HG03066 (cell line): ENCODE results near the gene KLK14.

ENCODE experiments used
- ATAC-seq: cut with Tn5 transposase; IDR thresholded peaks from one replicate; pipeline ENCODE4 v1.9.1; 2021; ENCODE audit warnings: low read depth; ENCODE audit not compliant: unreplicated experiment

The KLK14 gene, protein sequence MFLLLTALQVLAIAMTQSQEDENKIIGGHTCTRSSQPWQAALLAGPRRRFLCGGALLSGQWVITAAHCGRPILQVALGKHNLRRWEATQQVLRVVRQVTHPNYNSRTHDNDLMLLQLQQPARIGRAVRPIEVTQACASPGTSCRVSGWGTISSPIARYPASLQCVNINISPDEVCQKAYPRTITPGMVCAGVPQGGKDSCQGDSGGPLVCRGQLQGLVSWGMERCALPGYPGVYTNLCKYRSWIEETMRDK

DNA sequence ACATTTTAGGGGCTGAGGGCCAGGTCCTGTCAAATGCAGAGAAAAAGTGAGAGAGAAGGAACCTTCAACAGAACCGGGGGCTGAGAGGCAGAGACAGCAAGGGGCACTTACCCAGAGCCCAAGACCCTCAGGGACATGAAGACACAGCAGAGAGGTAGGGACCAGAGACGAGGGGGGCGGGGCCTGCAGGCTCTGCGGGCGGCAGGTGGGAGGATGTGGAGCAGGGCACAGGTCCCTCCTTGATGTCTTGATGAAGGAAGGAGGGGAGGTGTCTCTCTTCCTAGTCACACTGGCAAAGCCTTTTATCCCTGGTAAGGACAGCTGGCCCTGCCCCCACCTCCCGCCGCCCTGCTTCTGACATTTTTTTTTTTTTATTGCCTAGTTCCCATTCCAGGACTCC is at the start of gene KLK14:
Gene KLK14, minus strand, starts transcription at position 277 of the 400 bp plus-strand sequence. Its CDS starts 273 bp downstream, at position 4.
- no peak for ATAC-seq

DNA sequence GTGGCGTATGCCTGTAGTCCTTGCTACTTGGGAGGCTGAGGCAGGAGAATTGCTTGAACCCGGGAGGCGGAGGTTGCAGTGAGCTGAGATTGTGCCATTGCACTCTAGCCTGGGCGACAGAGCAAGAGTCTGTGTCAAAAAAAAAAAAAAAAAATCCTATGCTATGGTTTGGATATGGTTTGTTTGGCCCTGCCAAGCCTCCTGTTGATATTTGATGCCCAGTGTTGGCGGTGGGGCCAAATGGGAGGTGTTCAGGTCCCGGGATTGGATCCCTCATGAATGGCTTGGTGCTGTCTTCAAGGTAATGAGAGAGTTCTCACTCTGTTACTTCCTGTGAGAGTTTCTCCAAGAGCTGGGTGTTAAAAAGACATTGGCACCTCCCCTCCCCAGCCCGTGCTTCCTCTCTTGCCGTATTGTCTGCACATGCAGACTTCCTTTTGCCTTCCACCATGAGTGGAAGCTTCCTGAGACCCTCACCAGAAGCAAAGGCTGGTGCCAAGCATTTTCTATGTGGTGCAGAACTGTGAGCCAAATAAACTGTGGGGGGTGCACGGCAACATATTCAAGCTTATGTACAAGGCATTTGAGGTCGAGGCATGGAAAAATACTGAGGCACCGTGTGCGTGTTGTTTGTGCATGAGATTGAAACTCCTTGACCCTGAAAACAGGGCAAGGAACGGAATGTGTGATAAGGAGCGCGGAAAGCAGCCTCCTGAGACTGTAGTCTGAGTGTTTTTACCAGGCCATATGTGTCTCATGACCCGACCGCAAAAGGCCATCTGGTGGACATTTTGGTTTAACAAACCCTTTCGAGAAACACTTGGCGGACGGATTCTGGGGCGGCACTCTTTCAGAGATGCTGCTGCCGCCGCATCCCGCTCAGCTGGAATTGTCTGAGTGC is 49.3 kb upstream of the KLK14 start:
- ATAC-seq, result no peak

GRCh38 chr19:51129716-51130115 is 47.0 kb upstream of the KLK14 start:
- ATAC-seq, result no peak

- ATAC-seq, result no peak
Measured at GRCh38 chr19:51128227-51128626, 45.5 kb upstream of the KLK14 start.

DNA sequence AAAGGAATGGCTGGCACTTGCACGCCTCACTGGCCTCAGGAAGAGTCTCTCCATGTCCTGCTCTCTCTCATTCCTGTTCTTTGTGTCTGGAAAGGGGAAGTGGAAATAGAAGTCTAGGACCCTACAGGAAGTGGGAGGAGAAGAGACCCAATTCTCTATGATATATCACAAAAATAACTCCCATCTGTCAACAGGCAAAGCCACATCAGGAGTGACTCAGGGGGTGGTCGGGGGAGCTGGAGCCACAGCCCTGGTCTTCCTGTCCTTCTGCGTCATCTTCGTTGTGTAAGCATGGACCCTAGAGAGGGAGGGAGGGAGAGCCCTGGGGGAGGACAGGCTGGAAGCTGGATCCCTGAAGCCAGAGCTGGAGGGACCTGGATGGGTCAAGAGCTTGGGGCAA is 45.1 kb upstream of the KLK14 start:
- ATAC-seq, result no peak

- no peak for ATAC-seq
Measured at GRCh38 chr19:51127032-51127431, 44.3 kb upstream of the KLK14 start.

DNA sequence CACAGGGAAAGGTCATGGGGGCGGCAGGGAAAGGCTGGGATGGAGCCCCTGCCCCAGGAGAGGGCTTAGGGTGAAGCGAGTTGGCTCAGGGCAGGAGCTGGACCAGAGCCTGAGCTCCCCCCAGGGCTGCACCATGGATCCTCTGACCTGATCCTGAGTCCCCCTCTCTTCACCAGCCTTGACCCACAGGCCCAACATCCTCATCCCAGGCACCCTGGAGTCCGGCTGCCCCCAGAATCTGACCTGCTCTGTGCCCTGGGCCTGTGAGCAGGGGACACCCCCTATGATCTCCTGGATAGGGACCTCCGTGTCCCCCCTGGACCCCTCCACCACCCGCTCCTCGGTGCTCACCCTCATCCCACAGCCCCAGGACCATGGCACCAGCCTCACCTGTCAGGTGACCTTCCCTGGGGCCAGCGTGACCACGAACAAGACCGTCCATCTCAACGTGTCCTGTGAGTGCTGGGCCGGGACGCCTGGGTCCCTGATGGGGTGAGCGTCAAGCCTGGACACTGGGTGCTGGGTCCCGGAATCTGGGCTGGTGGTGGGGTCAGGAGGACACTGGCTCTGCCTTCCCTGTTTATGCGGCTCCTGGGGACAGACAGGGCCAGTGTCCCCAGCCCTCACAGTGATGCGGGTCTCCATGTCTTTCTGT is 42.9 kb upstream of the KLK14 start:
- no peak for ATAC-seq

DNA sequence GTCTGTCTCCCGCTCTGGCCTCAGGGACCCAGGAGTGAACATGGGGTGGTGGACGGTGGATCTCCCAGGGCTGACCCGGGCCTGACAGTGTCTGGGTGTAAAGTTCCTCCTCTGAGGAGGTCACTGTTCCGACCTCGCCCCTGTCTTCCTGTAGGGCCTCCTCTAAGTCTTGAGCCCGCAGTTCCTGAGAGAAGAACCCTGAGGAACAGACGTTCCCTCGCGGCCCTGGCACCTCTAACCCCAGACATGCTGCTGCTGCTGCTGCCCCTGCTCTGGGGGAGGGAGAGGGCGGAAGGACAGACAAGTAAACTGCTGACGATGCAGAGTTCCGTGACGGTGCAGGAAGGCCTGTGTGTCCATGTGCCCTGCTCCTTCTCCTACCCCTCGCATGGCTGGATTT is 42.0 kb upstream of the KLK14 start, which contains the start of gene SIGLEC9:
Gene SIGLEC9, plus strand, starts transcription at position 178 of the 400 bp plus-strand sequence. Its CDS starts 69 bp downstream, at position 247.
- ATAC-seq, result no peak

GRCh38 chr19:51124216-51124615 is 41.5 kb upstream of the KLK14 start:
- no peak for ATAC-seq

GRCh38 chr19:51123802-51124201 is 41.1 kb upstream of the KLK14 start:
- ATAC-seq, result no peak

GRCh38 chr19:51123381-51123800 is 40.7 kb upstream of the KLK14 start:
- ATAC-seq, result no peak

DNA sequence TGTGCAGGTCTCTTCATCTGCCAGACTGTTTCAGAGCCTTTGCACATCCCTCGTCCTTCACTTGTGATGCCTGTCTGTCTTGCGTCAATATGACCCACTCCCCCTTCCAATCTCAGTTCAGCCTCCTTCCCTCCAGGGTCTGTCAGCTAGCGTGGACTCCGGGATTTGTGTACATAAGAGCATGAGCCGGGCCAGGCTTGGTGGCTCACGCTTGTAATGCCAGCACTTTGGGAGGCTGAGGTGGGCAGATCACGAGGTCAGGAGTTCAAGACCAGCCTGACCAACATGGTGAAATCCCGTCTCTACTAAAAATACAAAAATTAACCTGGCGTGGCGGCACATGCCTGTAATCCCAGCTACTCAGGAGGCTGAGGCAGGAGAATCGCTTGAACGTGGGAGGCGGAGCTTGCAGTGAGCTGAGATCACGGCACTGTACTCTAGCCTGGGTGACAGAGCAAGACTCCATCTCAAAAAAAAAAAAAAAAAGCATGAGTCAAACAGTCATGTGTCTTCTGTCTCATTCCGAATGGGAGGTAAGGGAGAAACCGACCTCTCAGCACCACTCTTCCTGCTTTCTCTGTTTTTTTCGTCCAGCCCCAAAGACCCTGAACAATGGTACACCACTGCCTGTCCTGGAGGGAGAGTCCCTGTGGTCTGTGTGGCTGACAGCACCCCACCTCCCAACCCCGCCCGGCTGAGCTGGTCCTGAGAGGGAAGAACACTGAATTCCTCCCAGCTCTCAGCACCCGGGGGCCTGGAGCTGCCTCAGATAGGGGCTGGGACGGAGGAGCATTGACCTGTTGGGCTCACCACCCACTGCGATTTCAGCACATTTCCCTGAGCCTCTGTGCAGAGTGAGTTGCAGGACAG is 39.7 kb upstream of the KLK14 start:
- no peak for ATAC-seq

GRCh38 chr19:51121257-51121656 is 38.6 kb upstream of the KLK14 start:
- no peak for ATAC-seq

- no peak for ATAC-seq
Measured at GRCh38 chr19:51120160-51120559, 37.5 kb upstream of the KLK14 start.

GRCh38 chr19:51119611-51120010 is 36.9 kb upstream of the KLK14 start:
- no peak for ATAC-seq

GRCh38 chr19:51119101-51119500 is 36.4 kb upstream of the KLK14 start:
- ATAC-seq, result no peak

GRCh38 chr19:51116736-51117286 is 34.1 kb upstream of the KLK14 start:
- no peak for ATAC-seq

DNA sequence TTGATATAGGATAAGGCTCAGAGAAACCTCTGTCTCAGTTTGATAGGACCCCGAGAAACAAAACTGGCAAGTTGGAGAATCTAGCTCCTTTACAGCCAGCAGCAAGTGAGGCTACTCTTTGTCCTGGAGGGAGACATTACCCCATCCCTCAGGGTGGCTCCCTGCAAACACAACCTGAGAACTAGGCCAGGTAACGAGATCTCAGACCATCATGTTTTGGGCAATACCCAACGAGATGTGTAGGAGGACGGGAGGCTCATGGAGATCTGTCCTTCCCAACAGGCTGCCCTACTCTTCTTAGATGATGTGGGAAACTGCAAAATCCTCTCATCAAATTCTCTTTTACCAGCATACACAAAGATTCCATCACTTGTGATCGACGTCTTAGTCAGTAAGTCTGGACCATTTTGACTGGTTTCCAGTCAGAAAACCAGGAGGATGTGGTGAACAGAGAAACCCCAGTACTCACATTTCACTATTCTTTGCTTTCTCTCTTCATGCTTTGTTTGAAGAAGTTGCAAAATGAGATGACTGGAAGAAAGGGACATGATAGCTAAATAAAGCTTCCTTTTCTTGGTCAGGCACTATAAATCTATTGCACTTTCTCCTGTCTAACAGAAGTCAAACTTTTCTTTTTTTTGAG is 31.5 kb upstream of the KLK14 start:
- ATAC-seq, result no peak

DNA sequence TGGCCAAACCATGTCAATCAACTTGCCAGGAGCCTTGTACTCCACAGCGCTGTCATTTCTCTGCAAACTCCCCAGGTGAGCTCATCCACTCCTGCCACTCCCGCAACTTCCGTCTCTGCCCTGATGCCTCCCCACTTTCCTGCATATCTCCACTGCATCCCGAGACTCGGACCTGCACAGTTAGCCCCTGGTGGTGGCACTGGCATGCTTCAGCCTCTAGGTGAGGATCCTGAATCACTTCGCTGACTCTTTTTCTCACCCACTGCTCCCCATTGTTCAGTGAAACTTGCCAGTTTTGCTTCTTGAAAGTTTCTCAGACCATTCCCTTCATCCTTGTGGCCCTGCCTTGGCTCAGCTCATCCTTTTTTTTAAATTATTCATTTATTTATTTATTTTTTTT is 28.9 kb upstream of the KLK14 start:
- ATAC-seq, result no peak

GRCh38 chr19:51110666-51110971 is 27.9 kb upstream of the KLK14 start:
- ATAC-seq, result no peak
